NT2/D1 (cell line): ENCODE data around the gene KCNQ1.

Experiments used
- SUZ12 ChIP-seq: IDR thresholded peaks from 2 replicates; pipeline ENCODE4 v1.6.1; 2011; ENCODE audit not compliant: insufficient read length, insufficient read depth; ENCODE audit errors: extremely low read depth
- YY1 ChIP-seq: IDR thresholded peaks from 2 replicates; pipeline ENCODE4 v1.6.1; 2011; ENCODE audit not compliant: insufficient read length, insufficient read depth
- ZNF274 ChIP-seq: IDR thresholded peaks from 2 replicates; pipeline ENCODE4 v1.6.1; 2011; ENCODE audit warnings: mild to moderate bottlenecking, low read depth, low read length

DNA sequence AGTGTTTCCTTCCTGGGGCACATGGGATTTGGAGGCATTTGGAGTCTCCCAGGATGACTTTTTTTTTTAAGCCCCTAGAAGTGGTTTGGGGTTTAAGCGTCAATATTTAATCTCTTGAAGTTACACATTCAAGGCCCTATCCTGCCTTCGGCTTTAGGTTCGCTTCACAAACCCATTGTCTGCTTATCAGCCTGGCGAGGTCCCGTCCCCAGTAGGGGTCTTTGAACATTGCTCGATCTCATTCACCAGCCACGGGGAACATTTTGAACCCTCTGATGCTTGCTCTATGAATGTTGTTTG is 75.9 kb downstream of the KCNQ1 start:
- TF ChIP-seq SUZ12 (no peak), YY1 (no peak), ZNF274 (no peak)
